Naive thymus-derived CD4-positive, alpha-beta T cell (primary cell): ENCODE measurements around the gene DTX2. TPM values are rescaled to one million over a fixed set of nuclear protein-coding genes. Genes with fewer than 3 reads are reported as not detected.
"Not testable (repeated sequence)": the region's sequence is repeated elsewhere in the genome, so short reads cannot be mapped to it uniquely, and the experiment has no call there.

Experiments
- ATAC-seq: fragments of 150-1000 bp; cut with Tn5 transposase; 2 replicates; pipeline ENCODE4 v1.10.0; 2021; ENCODE audit warnings: mild to moderate bottlenecking, moderate library complexity
- CTCF ChIA-PET: fragments of 350-600 bp; sonication (Branson Sonifier 250); formaldehyde crosslinking; loops from one replicate; lab custom pipeline; 2021; ENCODE audit warnings: antibody characterized with exemption; lab: Charles Lee
- POLR2A ChIA-PET: fragments of 350-600 bp; sonication (Branson Sonifier 250); formaldehyde crosslinking; loops from one replicate; lab custom pipeline; 2021; ENCODE audit warnings: antibody characterized with exemption, inconsistent platforms; lab: Charles Lee
- DNase-seq, 9 donors: peaks; one replicate each; pipeline versions ENCODE4 v3.0.0 to v3.0.0-alpha.2; 2020 to 2022; ENCODE audit warnings: mixed read lengths in 1 of 9
- H3K27ac ChIP-seq: one replicate; pipeline ENCODE4 v1.7.0; 2013; ENCODE audit warnings: mild to moderate bottlenecking, low read depth, low read length, moderate library complexity
- H3K27me3 ChIP-seq, 2 donors: one replicate each; pipeline ENCODE4 v1.7.0; 2013; ENCODE audit warnings: low read length in 2 of 2, mild to moderate bottlenecking in 2 of 2, moderate library complexity in 2 of 2; ENCODE audit not compliant: control insufficient read depth in 2 of 2, insufficient read depth in 2 of 2
- H3K36me3 ChIP-seq, 3 experiments: 1 replicate in 2 of 3; 2 replicates in 1 of 3; pipeline ENCODE4 v1.7.0; 2013; ENCODE audit warnings: low read length in 3 of 3, mild to moderate bottlenecking in 3 of 3, moderate library complexity in 1 of 3; ENCODE audit not compliant: insufficient read depth in 3 of 3, control insufficient read depth in 2 of 3
- H3K4me1 ChIP-seq, 2 donors: one replicate each; pipeline ENCODE4 v1.7.0; 2013; ENCODE audit warnings: low read length in 2 of 2, mild to moderate bottlenecking in 2 of 2, moderate library complexity in 1 of 2; ENCODE audit not compliant: control insufficient read depth in 2 of 2, insufficient read depth in 2 of 2
- H3K4me3 ChIP-seq: 2 replicates; pipeline ENCODE4 v1.7.0; 2013; ENCODE audit warnings: mild to moderate bottlenecking, low read length
- H3K9me3 ChIP-seq, 3 experiments: 1 replicate in 2 of 3; 2 replicates in 1 of 3; pipeline ENCODE4 v1.7.0; 2013; ENCODE audit warnings: low read length in 3 of 3; ENCODE audit not compliant: control insufficient read depth in 2 of 3
- H3K27ac Mint-ChIP-seq, 9 donors: one replicate each; pipeline ENCODE4 v1.8.0; 2020 to 2022; ENCODE audit warnings: mixed read lengths in 9 of 9, mild to moderate bottlenecking in 8 of 9, moderate library complexity in 5 of 9, inconsistent platforms in 2 of 9
- H3K27me3 Mint-ChIP-seq, 5 donors: one replicate each; pipeline ENCODE4 v1.8.0; 2021 to 2022; ENCODE audit warnings: mixed read lengths in 5 of 5, mild to moderate bottlenecking in 1 of 5
- H3K36me3 Mint-ChIP-seq, 5 donors: one replicate each; pipeline ENCODE4 v1.8.0; 2020 to 2022; ENCODE audit warnings: mixed read lengths in 5 of 5, mild to moderate bottlenecking in 3 of 5, inconsistent platforms in 1 of 5
- H3K4me1 Mint-ChIP-seq, 7 donors: one replicate each; pipeline ENCODE4 v1.8.0; 2020 to 2022; ENCODE audit warnings: mixed read lengths in 7 of 7, mild to moderate bottlenecking in 3 of 7, inconsistent platforms in 1 of 7
- H3K4me3 Mint-ChIP-seq, 10 donors: one replicate each; pipeline ENCODE4 v1.8.0; 2020 to 2022; ENCODE audit warnings: mild to moderate bottlenecking in 10 of 10, mixed read lengths in 10 of 10, moderate library complexity in 6 of 10, inconsistent platforms in 2 of 10
- H3K9me3 Mint-ChIP-seq, 11 donors: one replicate each; pipeline ENCODE4 v1.8.0; 2020 to 2022; ENCODE audit warnings: mixed read lengths in 11 of 11, mild to moderate bottlenecking in 4 of 11, inconsistent platforms in 1 of 11, moderate library complexity in 1 of 11
- intact Hi-C, 2 donors: fragments of 100-400 bp; cut with micrococcal nuclease; formaldehyde crosslinking; loops; one replicate each; pipeline ENCODE4 v1.15.1; 2023
- polyA plus RNA-seq, 2 donors: library from polyadenylated mRNA; unstranded; fragments of 300-500 nt; fragmentation: Illumina TruSeq; gene quantifications; one replicate each; pipeline ENCODE4 v1.2.3, GENCODE V29; 2021
- total RNA-seq, 6 experiments: library from RNA in 5 of 6; stranded (reverse) in 5 of 6; gene quantifications; 1 replicate in 5 of 6; 2 replicates in 1 of 6; pipeline ENCODE4 v1.2.3 and lab custom pipeline; 2021 to 2026

The DTX2 gene
- total and polyA plus RNA-seq, 7 experiments from 2014 or later: 12.0 to 44.8 (median 34.3) TPM

GRCh38 chr7:76485822-76486610 is 24.5 kb downstream of the DTX2 start:
- H3K27me3 Mint-ChIP-seq, DNase-seq, H3K36me3 ChIP-seq, intact Hi-C loops, H3K9me3 Mint-ChIP-seq, H3K4me1 Mint-ChIP-seq, H3K27me3 ChIP-seq, CTCF ChIA-PET, H3K4me3 ChIP-seq, H3K9me3 ChIP-seq, POLR2A ChIA-PET, H3K36me3 Mint-ChIP-seq, H3K27ac ChIP-seq, H3K4me1 ChIP-seq: not testable (repeated sequence)
- Mint-ChIP-seq H3K27ac (peak overlapping the region in 3 of 9 donors; percentile 66 to 88 (median 87)), H3K4me3 (peak overlapping the region in 1 of 10 donors; percentile 64)
- peak; percentile 43 for ATAC-seq

GRCh38 chr7:76486618-76487017 is 25.1 kb downstream of the DTX2 start:
- peak in 6 of 9 donors; percentile 19 to 51 (median 42) for DNase-seq
- H3K27ac Mint-ChIP-seq: peak overlapping the region; percentile 66 to 94 (median 88)
- H3K9me3 ChIP-seq, H3K9me3 Mint-ChIP-seq, H3K27me3 Mint-ChIP-seq, H3K27me3 ChIP-seq, H3K36me3 ChIP-seq, CTCF ChIA-PET, intact Hi-C loops, H3K4me3 ChIP-seq, POLR2A ChIA-PET, H3K36me3 Mint-ChIP-seq, H3K27ac ChIP-seq, H3K4me1 ChIP-seq, H3K4me1 Mint-ChIP-seq: not testable (repeated sequence)
- ATAC-seq: peak; percentile 96
- H3K4me3 Mint-ChIP-seq: peak overlapping the region; percentile 57 to 78 (median 66)

DNA sequence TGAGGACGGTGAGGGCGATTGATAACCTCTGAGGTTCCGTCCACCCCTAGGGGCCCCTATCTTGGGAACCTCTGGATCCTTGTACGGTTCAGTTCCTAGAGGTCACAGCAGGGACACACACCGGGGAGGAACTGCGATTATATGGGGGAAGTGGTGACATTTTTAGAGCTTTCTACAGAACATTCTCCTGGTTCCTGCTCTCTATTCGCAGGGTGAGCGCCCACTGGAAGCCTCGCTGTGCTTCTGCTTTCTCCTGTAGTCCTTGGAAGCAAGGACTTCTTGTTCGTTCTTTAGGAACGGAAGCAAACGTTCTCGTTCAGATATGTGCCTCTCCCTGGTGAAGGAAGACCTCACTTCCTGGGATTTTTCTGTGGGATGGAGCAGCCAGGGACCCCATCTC is 26.5 kb downstream of the DTX2 start:
- H3K36me3 Mint-ChIP-seq, CTCF ChIA-PET, H3K27me3 ChIP-seq, POLR2A ChIA-PET, ATAC-seq, H3K4me1 Mint-ChIP-seq, intact Hi-C loops, H3K27me3 Mint-ChIP-seq, H3K27ac ChIP-seq, H3K9me3 Mint-ChIP-seq, H3K9me3 ChIP-seq, H3K27ac Mint-ChIP-seq, H3K36me3 ChIP-seq, H3K4me3 Mint-ChIP-seq, DNase-seq, H3K4me3 ChIP-seq, H3K4me1 ChIP-seq: not testable (repeated sequence)

DNA sequence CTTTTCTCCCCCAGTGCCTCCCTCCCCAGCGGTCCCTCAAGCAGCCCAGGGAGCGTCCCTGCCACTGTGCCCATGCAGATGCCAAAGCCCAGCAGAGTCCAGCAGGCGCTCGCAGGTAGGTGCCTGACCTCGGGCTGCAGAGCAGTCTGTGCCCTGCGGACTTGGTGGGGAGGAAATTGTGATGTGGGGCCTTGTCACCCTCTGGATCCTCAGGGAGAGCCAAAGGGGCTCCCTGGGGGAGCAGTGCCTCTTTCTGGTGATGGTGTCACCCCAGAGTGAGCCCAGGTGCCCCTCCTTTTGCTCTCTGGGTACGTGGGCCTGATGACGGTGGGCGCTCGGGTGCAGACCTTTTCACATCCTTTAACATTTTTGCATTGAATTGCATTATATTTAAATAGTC is 30.6 kb downstream of the DTX2 start:
- H3K9me3 Mint-ChIP-seq, H3K36me3 Mint-ChIP-seq, ATAC-seq, H3K4me3 Mint-ChIP-seq, intact Hi-C loops, POLR2A ChIA-PET, H3K27me3 ChIP-seq, H3K27me3 Mint-ChIP-seq, H3K9me3 ChIP-seq, H3K27ac Mint-ChIP-seq, H3K4me3 ChIP-seq, DNase-seq, H3K27ac ChIP-seq, H3K4me1 ChIP-seq, H3K4me1 Mint-ChIP-seq, H3K36me3 ChIP-seq, CTCF ChIA-PET: not testable (repeated sequence)

- H3K27ac ChIP-seq, DNase-seq, intact Hi-C loops, H3K36me3 Mint-ChIP-seq, H3K27ac Mint-ChIP-seq, H3K9me3 Mint-ChIP-seq, H3K4me3 ChIP-seq, H3K27me3 Mint-ChIP-seq, H3K4me1 Mint-ChIP-seq, H3K4me1 ChIP-seq, CTCF ChIA-PET, H3K9me3 ChIP-seq, POLR2A ChIA-PET, H3K27me3 ChIP-seq, H3K4me3 Mint-ChIP-seq, ATAC-seq, H3K36me3 ChIP-seq: not testable (repeated sequence)
These were observed 34.2 kb downstream of the DTX2 start for GRCh38 chr7:76495717-76496116.

GRCh38 chr7:76497918-76498582 is 36.5 kb downstream of the DTX2 start:
- H3K9me3 ChIP-seq, H3K27ac Mint-ChIP-seq, H3K27ac ChIP-seq, H3K36me3 Mint-ChIP-seq, H3K4me1 ChIP-seq, H3K36me3 ChIP-seq, H3K4me3 ChIP-seq, POLR2A ChIA-PET, H3K4me1 Mint-ChIP-seq, H3K9me3 Mint-ChIP-seq, DNase-seq, intact Hi-C loops, CTCF ChIA-PET, H3K27me3 Mint-ChIP-seq, H3K27me3 ChIP-seq, H3K4me3 Mint-ChIP-seq, ATAC-seq: not testable (repeated sequence)
